IMR-90 (cell line): ENCODE results near the gene CALCOCO1.

Source experiments
- BHLHE40 ChIP-seq: fragments of 150-350 bp; IDR thresholded peaks from 2 replicates; pipeline ENCODE4 v1.6.1; 2016; ENCODE audit warnings: mild to moderate bottlenecking, low read depth, low read length
- CEBPB ChIP-seq: IDR thresholded peaks from 2 replicates; pipeline ENCODE4 v1.6.1; 2012; ENCODE audit warnings: low read depth, low read length, improper control_type of control experiment
- CTCF ChIP-seq: conservative IDR thresholded peaks from 2 replicates; pipeline ENCODE4 v1.5.1; 2012; ENCODE audit warnings: mild to moderate bottlenecking, low read depth, low read length, improper control_type of control experiment
- ELK1 ChIP-seq: fragments of 150-350 bp; IDR thresholded peaks from 2 replicates; pipeline ENCODE4 v1.6.1; 2016; ENCODE audit warnings: low read depth, mild to moderate bottlenecking, low read length, moderate library complexity, borderline replicate concordance
- FOS ChIP-seq: fragments of 150-350 bp; IDR thresholded peaks from 2 replicates; pipeline ENCODE4 v1.6.1; 2016; ENCODE audit warnings: low read depth, low read length
- MAZ ChIP-seq: IDR thresholded peaks from 2 replicates; pipeline ENCODE4 v1.6.1; 2012; ENCODE audit warnings: low read depth, mild to moderate bottlenecking, low read length, improper control_type of control experiment, moderate library complexity, borderline replicate concordance
- POLR2A ChIP-seq: IDR thresholded peaks from 2 replicates; pipeline ENCODE4 v1.6.1; 2012; ENCODE audit warnings: mild to moderate bottlenecking, low read depth, low read length
- RAD21 ChIP-seq: IDR thresholded peaks from 2 replicates; pipeline ENCODE4 v1.6.1; 2012; ENCODE audit warnings: low read length, improper control_type of control experiment
- RCOR1 ChIP-seq: IDR thresholded peaks from 2 replicates; pipeline ENCODE4 v1.6.1; 2012; ENCODE audit warnings: mild to moderate bottlenecking, low read length, improper control_type of control experiment; ENCODE audit not compliant: insufficient replicate concordance
- RFX5 ChIP-seq: IDR thresholded peaks from 2 replicates; pipeline ENCODE4 v1.8.0; 2012; ENCODE audit warnings: low read depth, mild to moderate bottlenecking, low read length, moderate library complexity
- SMC3 ChIP-seq: fragments of 150-350 bp; IDR thresholded peaks from 2 replicates; pipeline ENCODE4 v1.6.1; 2016; ENCODE audit warnings: low read depth, mild to moderate bottlenecking, antibody characterized with exemption, low read length, moderate library complexity
- USF2 ChIP-seq: fragments of 150-350 bp; IDR thresholded peaks from 2 replicates; pipeline ENCODE4 v1.6.1; 2017; ENCODE audit warnings: mild to moderate bottlenecking, antibody characterized with exemption, low read length, low read depth

- TF ChIP-seq CTCF = no peak
- TF ChIP-seq MAZ = peak; percentile 98
- TF ChIP-seq CEBPB = 0 out of 2 replicates have a peak, but pooled peaks have one; percentile 3
- no peak for TF ChIP-seq RCOR1
- TF ChIP-seq RAD21 = no peak
- peak; percentile 59; the same call in 1 of the 2 replicates for TF ChIP-seq BHLHE40
- no peak; the same call in 1 of the 2 replicates for TF ChIP-seq POLR2A
- TF ChIP-seq ELK1 = no peak
- no peak for TF ChIP-seq SMC3
- no peak for TF ChIP-seq USF2
- no peak for TF ChIP-seq RFX5
- no peak for TF ChIP-seq FOS
Measured at GRCh38 chr12:53727310-53728041, at the start of gene CALCOCO1.
